ENCODE measurements around the gene VIPR2.

- TF ChIP-seq PATZ1 (CRISPR knock-in tag; IDR thresholded peaks at IDR 0.05; ENCODE audit: borderline replicate concordance), result no peak
- TF ChIP-seq RARB (CRISPR knock-in tag; IDR thresholded peaks at IDR 0.05), result no peak
- TF ChIP-seq ARNTL (CRISPR knock-in tag; IDR thresholded peaks at IDR 0.05; ENCODE audit: borderline replicate concordance, low read depth), result no peak
- TF ChIP-seq ZFP3 (CRISPR knock-in tag; IDR thresholded peaks at IDR 0.05), result no peak
- no peak for TF ChIP-seq OSR1 (CRISPR knock-in tag; IDR thresholded peaks at IDR 0.05)
- no peak for TF ChIP-seq ZNF70 (CRISPR knock-in tag; IDR thresholded peaks at IDR 0.05)
- TF ChIP-seq BACH2 (CRISPR knock-in tag; IDR thresholded peaks at IDR 0.05; ENCODE audit: borderline replicate concordance), result no peak
- no peak for TF ChIP-seq SNAI2 (CRISPR knock-in tag; IDR thresholded peaks at IDR 0.05)
- no peak for TF ChIP-seq CSDC2 (CRISPR knock-in tag; IDR thresholded peaks at IDR 0.05)
- no peak for TF ChIP-seq ZNF565 (CRISPR knock-in tag; conservative IDR thresholded peaks at IDR 0.05; ENCODE audit: low read depth)
- TF ChIP-seq ISL1 (CRISPR knock-in tag; IDR thresholded peaks at IDR 0.05), result no peak
- no peak for TF ChIP-seq CREB5 (CRISPR knock-in tag; IDR thresholded peaks at IDR 0.05; ENCODE audit: low read depth)
These were observed 120.3 kb downstream of the VIPR2 start for GRCh38 chr7:159024280-159024951.
